ENCODE data around the gene ADAMTS17. TPM values are rescaled to one million over a fixed set of nuclear protein-coding genes. Genes with fewer than 3 reads are reported as not detected.

ADAMTS17 gene
- total and polyA plus RNA-seq, 8 donors, result 0.31 to 14.3 (median 6.3) TPM

DNA sequence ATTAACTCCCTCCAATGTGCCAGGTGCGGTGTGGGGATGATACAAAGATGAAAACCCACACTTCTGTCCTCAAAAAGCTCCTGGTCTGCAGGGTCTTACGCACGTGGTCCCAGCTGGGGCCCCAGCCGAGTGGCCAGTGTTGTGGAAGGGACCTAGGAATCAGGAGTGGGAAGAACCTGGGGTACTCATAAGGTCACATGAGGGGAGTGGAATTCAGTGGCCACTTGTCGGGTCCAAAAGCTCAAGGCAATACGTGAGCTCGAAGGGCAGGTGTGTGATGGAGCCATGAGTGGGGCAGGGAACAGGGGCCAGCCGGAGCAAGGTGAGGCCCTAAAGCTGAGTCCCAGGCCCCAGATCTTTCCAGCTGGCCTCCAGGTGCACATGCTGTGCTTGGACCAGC lies 348.5 kb downstream of the ADAMTS17 start:
- no peaks in the 10 kb centered on the region for H3K4me1 ChIP-seq
- TF ChIP-seq, protein P1, sequence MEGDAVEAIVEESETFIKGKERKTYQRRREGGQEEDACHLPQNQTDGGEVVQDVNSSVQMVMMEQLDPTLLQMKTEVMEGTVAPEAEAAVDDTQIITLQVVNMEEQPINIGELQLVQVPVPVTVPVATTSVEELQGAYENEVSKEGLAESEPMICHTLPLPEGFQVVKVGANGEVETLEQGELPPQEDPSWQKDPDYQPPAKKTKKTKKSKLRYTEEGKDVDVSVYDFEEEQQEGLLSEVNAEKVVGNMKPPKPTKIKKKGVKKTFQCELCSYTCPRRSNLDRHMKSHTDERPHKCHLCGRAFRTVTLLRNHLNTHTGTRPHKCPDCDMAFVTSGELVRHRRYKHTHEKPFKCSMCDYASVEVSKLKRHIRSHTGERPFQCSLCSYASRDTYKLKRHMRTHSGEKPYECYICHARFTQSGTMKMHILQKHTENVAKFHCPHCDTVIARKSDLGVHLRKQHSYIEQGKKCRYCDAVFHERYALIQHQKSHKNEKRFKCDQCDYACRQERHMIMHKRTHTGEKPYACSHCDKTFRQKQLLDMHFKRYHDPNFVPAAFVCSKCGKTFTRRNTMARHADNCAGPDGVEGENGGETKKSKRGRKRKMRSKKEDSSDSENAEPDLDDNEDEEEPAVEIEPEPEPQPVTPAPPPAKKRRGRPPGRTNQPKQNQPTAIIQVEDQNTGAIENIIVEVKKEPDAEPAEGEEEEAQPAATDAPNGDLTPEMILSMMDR (IDR thresholded peaks at IDR 0.05), result no peak
- TF ChIP-seq POLR2AphosphoS5 (IDR thresholded peaks at IDR 0.05), result no peak
- TF ChIP-seq POLR2A (IDR thresholded peaks at IDR 0.05), result no peak
- TF ChIP-seq EP300 (IDR thresholded peaks at IDR 0.05), result no peak
- H3K36me3 ChIP-seq, result peaks cover 0 to 31% (median 4%) of the 10 kb centered on the region in 4 donors
- no peaks in the 10 kb centered on the region for H3K27me3 ChIP-seq
- H3K27ac ChIP-seq, result no peak overlapping the region
- intact Hi-C loops (cut with DNase I; ENCODE audit: low total_unique reads), result no loop called here
- H3K9me3 ChIP-seq, result peaks cover 0 to 8% (median 0%) of the 10 kb centered on the region in 4 donors
- H3K4me3 ChIP-seq, result no peak overlapping the region
- no peak for DNase-seq
- WGBS, 5 donors, result 88 to 97% (median 93%) methylated on average over 8 of the region's 8 CpGs

- TF ChIP-seq EP300 (IDR thresholded peaks at IDR 0.05), result no peak
- TF ChIP-seq POLR2AphosphoS5 (IDR thresholded peaks at IDR 0.05), result no peak
- TF ChIP-seq, protein P1 (IDR thresholded peaks at IDR 0.05), result no peak
- no peak for TF ChIP-seq POLR2A (IDR thresholded peaks at IDR 0.05)
These were observed 349.1 kb downstream of the ADAMTS17 start for GRCh38 chr15:99992611-99993231.

GRCh38 chr15:99989095-99989494 lies 352.7 kb downstream of the ADAMTS17 start:
- Histone ChIP-seq H3K36me3 (peaks cover 0 to 31% (median 2%) of the 10 kb centered on the region in 4 donors), H3K27ac (no peak overlapping the region), H3K4me1 (no peaks in the 10 kb centered on the region), H3K9me3 (peaks cover 0 to 8% (median 0%) of the 10 kb centered on the region in 4 donors), H3K4me3 (no peak overlapping the region), H3K27me3 (no peaks in the 10 kb centered on the region)
- DNase-seq, result no peak
- intact Hi-C loops (cut with DNase I; ENCODE audit: low total_unique reads), result no loop called here
- 85 to 96% (median 96%) methylated on average over 5 to 9 of the region's 9 CpGs for WGBS, 5 donors
- TF ChIP-seq EP300 (IDR thresholded peaks at IDR 0.05), result no peak
- no peak for TF ChIP-seq POLR2AphosphoS5 (IDR thresholded peaks at IDR 0.05)
- no peak for TF ChIP-seq POLR2A (IDR thresholded peaks at IDR 0.05)
- TF ChIP-seq, protein P1 (IDR thresholded peaks at IDR 0.05), result no peak

More at GRCh38 chr15:99992611-99993231, 349.1 kb downstream of the ADAMTS17 start:
- intact Hi-C loops (cut with DNase I; ENCODE audit: low total_unique reads), result no loop called here
- H3K4me3 ChIP-seq, result no peak overlapping the region
- H3K36me3 ChIP-seq, result peaks cover 0 to 31% (median 4%) of the 10 kb centered on the region in 4 donors
- peaks cover 0 to 8% (median 0%) of the 10 kb centered on the region in 4 donors for H3K9me3 ChIP-seq
- 90 to 96% (median 95%) methylated on average over 27 to 29 of the region's 29 CpGs for WGBS, 5 donors
- no peaks in the 10 kb centered on the region for H3K27me3 ChIP-seq
- no peaks in the 10 kb centered on the region for H3K4me1 ChIP-seq
- no peak for DNase-seq
- H3K27ac ChIP-seq, result no peak overlapping the region

DNA sequence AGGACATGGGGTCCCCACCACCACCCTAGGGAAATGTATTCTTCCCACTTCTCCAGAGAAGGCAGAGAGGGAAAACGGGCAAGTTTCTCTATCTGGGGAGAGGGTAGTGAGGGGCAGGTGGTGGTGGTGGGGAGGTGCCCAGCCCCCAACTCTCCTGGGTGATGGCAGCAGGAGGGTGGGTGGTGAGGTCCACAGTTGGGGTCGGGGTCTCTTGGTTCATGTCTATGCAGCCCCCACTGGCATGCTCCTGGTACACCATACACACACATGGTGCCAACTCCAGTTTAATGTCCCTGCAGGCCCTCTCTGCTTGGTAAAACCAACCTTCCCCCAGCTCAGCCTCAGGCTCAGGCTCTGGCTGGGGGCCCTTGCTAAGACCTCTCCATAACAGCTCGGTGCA lies 354.1 kb downstream of the ADAMTS17 start:
- 83 to 97% (median 92%) methylated on average over 3 of the region's 3 CpGs for WGBS, 5 donors
- Histone ChIP-seq H3K36me3 (peaks cover 0 to 22% (median 0%) of the 10 kb centered on the region in 4 donors), H3K27me3 (no peaks in the 10 kb centered on the region), H3K4me1 (no peaks in the 10 kb centered on the region), H3K9me3 (peaks cover 0 to 8% (median 0%) of the 10 kb centered on the region in 4 donors), H3K4me3 (no peak overlapping the region), H3K27ac (no peak overlapping the region)
- no peak for TF ChIP-seq POLR2A (IDR thresholded peaks at IDR 0.05)
- TF ChIP-seq EP300 (IDR thresholded peaks at IDR 0.05), result no peak
- TF ChIP-seq POLR2AphosphoS5 (IDR thresholded peaks at IDR 0.05), result no peak
- TF ChIP-seq, protein P1 (IDR thresholded peaks at IDR 0.05), result no peak
- no peak for DNase-seq
- intact Hi-C loops (cut with DNase I; ENCODE audit: low total_unique reads), result no loop called here
